Iris pigment epithelial cell (primary cell): ENCODE measurements around the gene ZW10.

Source experiments
- DNase-seq: peaks from one replicate; pipeline ENCODE4 v3.0.0-alpha.2; 2011; ENCODE audit warnings: low read depth

The ZW10 gene

GRCh38 chr11:113697756-113698407, 75.6 kb downstream of the ZW10 start:
- no peak for DNase-seq

GRCh38 chr11:113697111-113697510, 76.4 kb downstream of the ZW10 start:
- no peak for DNase-seq

GRCh38 chr11:113695207-113695606, 78.3 kb downstream of the ZW10 start:
- DNase-seq, result no peak

DNA sequence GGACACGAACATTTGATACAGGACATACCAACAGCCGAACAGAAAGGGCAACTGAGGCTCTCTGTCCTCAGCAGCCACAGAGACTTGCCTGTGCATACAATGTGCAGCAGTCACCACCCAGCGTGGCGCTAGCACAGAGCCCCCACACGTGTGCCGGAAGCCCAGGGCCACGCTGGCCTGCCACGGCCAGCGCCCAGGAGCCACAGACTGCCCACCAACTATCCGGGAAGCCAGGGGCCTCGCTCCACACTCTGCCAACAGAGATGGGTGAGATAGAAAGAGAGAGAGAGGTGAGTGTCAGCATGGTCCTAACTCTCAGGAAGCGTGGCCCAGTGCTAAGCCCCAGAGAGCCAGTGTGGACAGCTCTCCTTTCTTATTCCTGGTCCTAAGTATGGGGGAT, 79.1 kb downstream of the ZW10 start:
- DNase-seq, result no peak

DNA sequence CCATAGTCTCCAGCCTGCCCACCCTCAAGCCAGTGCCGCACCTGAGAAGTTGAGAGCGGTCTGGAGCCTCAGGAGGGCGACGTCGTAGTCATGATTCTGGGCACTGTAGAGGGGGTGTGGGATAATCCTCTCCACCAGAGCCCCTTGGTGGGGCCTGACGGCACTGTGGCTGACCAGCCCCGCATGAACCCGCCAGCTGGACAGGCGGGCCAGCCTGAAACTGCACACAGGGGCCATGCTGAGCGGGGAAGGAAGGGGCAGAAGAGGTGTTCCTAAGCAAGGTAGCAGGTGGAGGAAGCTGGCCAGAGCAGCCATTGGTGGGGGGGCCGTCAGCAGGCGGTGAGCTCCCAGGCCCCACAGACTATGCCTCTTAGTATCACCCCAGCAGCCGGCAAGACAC, 80.5 kb downstream of the ZW10 start:
- DNase-seq, result no peak

- peak; percentile 77 for DNase-seq
These were observed 82.6 kb downstream of the ZW10 start for GRCh38 chr11:113690619-113691569.

GRCh38 chr11:113689768-113690618, 83.5 kb downstream of the ZW10 start:
- DNase-seq, result no peak

GRCh38 chr11:113685654-113686359, 87.7 kb downstream of the ZW10 start:
- DNase-seq, result no peak

DNA sequence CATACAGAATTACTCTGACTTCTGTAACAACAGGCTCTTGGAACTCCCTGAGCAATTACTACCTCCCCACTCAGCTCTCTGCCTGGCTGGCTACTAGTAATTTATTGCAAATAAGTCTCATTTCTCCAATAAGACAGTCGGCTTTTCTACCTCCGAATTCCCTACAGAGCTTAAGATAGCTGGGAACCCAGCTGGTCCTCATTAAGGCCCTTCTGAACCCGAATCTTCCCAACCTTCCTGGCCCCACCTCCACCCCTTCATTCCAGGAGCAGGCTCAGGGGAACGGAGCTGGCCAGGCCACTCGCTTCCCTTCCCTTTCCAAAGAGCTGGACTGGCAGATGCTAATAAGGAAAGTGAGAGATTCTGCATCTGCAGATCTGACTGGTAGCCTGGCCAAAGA, 89.0 kb downstream of the ZW10 start:
- DNase-seq, result no peak

GRCh38 chr11:113683481-113684046, 89.9 kb downstream of the ZW10 start:
- DNase-seq, result no peak
